HepG2 (cell line): Measurements from ENCODE around the gene ALKBH5. TPM values are rescaled to one million over a fixed set of nuclear protein-coding genes. Genes with fewer than 3 reads are reported as not detected.

ENCODE experiments used
- HMG20B ChIP-seq: conservative IDR thresholded peaks from 2 replicates; pipeline ENCODE4 v1.6.1; 2016; ENCODE audit warnings: missing genetic modification reagents, missing compliant biosample characterization
- HNF4A ChIP-seq: sonication (generic); formaldehyde crosslinking; IDR thresholded peaks from 2 replicates; pipeline ENCODE4 v1.4.0; 2020; ENCODE audit warnings: missing genetic modification reagents
- HNRNPLL ChIP-seq: fragments of 200-400 bp; formaldehyde crosslinking; IDR thresholded peaks from 2 replicates; pipeline ENCODE4 v1.6.1; 2017; ENCODE audit warnings: mild to moderate bottlenecking, low read depth, low read length; ENCODE audit not compliant: poor library complexity, severe bottlenecking
- KAT7 ChIP-seq: IDR thresholded peaks from 2 replicates; pipeline ENCODE4 v1.6.1; 2018; ENCODE audit warnings: borderline replicate concordance, missing compliant biosample characterization
- MTERF4 ChIP-seq: sonication (generic); formaldehyde crosslinking; IDR thresholded peaks from 2 replicates; pipeline ENCODE4 v1.8.0; 2023; ENCODE audit warnings: mild to moderate bottlenecking, missing genetic modification reagents
- NR2F1 ChIP-seq, 2 experiments: fragments of 450-650 bp in 1 of 2; formaldehyde crosslinking in 1 of 2; IDR thresholded peaks; 2 replicates each; pipeline versions ENCODE4 v1.5.0 to v1.6.1; 2016 to 2020; ENCODE audit warnings: mild to moderate bottlenecking in 1 of 2, missing compliant biosample characterization in 1 of 2, missing genetic modification reagents in 1 of 2, moderate library complexity in 1 of 2
- NR2F6 ChIP-seq, 2 experiments: IDR thresholded peaks; 2 replicates each; pipeline ENCODE4 v1.6.1; 2016; ENCODE audit warnings: antibody characterized with exemption in 1 of 2, mild to moderate bottlenecking in 1 of 2
- PPARG ChIP-seq: conservative IDR thresholded peaks from 2 replicates; pipeline ENCODE4 v1.6.1; 2016; ENCODE audit warnings: missing biosample characterization, missing genetic modification reagents
- RAD21 ChIP-seq: fragments of 450-650 bp; formaldehyde crosslinking; IDR thresholded peaks from 2 replicates; pipeline ENCODE4 v1.5.0; 2020; ENCODE audit warnings: mild to moderate bottlenecking
- RNF219 ChIP-seq: sonication (generic); formaldehyde crosslinking; IDR thresholded peaks from 2 replicates; pipeline ENCODE4 v1.5.0; 2020; ENCODE audit warnings: mild to moderate bottlenecking, missing genetic modification reagents
- RXRA ChIP-seq: sonication (generic); formaldehyde crosslinking; IDR thresholded peaks from 2 replicates; pipeline ENCODE4 v1.5.1; 2020; ENCODE audit warnings: missing genetic modification reagents
- SALL1 ChIP-seq: sonication (generic); formaldehyde crosslinking; IDR thresholded peaks from 2 replicates; pipeline ENCODE4 v1.8.0; 2022; ENCODE audit warnings: mild to moderate bottlenecking, missing genetic modification reagents
- SMC3 ChIP-seq: IDR thresholded peaks from 2 replicates; pipeline ENCODE4 v1.6.1; 2011; ENCODE audit warnings: low read length, improper control_type of control experiment
- THAP11 ChIP-seq: IDR thresholded peaks from 2 replicates; pipeline ENCODE4 v1.6.1; 2016; ENCODE audit warnings: missing biosample characterization, missing genetic modification reagents
- XRCC5 ChIP-seq: fragments of 200-400 bp; formaldehyde crosslinking; optimal IDR thresholded peaks from 2 replicates; pipeline ENCODE3; 2017; ENCODE audit warnings: mild to moderate bottlenecking, low read length
- ZNF207 ChIP-seq: fragments of 450-650 bp; IDR thresholded peaks from 2 replicates; pipeline ENCODE4 v1.6.1; 2016; ENCODE audit warnings: antibody characterized with exemption, borderline replicate concordance
- ZNF3 ChIP-seq: IDR thresholded peaks from 2 replicates; pipeline ENCODE4 v1.7.0; 2017; ENCODE audit warnings: inconsistent platforms
- ZNF503 ChIP-seq: sonication (generic); formaldehyde crosslinking; IDR thresholded peaks from 2 replicates; pipeline ENCODE4 v1.4.0; 2020; ENCODE audit warnings: missing genetic modification reagents
- ZNF710 ChIP-seq: sonication (generic); formaldehyde crosslinking; IDR thresholded peaks from 2 replicates; pipeline ENCODE4 v1.5.0; 2020; ENCODE audit warnings: mild to moderate bottlenecking, missing genetic modification reagents, borderline replicate concordance
- ZNF879 ChIP-seq: sonication (generic); formaldehyde crosslinking; IDR thresholded peaks from 2 replicates; pipeline ENCODE4 v1.8.1; 2023; ENCODE audit warnings: missing genetic modification reagents
- polyA plus RNA-seq, 8 experiments: library from polyadenylated mRNA; depleted of rRNA in 3 of 8; stranded (reverse) in 7 of 8; unstranded in 1 of 8; fragments of >200 nt; fragmentation: Illumina TruSeq in 4 of 8; extraction: Trizol in 4 of 8; gene quantifications; 2 replicates each; pipeline versions ENCODE4 v1.2.1 to v1.2.3, GENCODE V29; 2011 to 2016; ENCODE audit warnings: low read depth in 4 of 8, missing spikeins in 1 of 8, mixed read lengths in 1 of 8; ENCODE audit not compliant: insufficient read depth in 1 of 8
- total RNA-seq, 5 experiments: library from RNA; depleted of rRNA; stranded (reverse); fragments of >200 nt; fragmentation: Illumina TruSeq; extraction: Trizol; gene quantifications; 2 replicates each; pipeline ENCODE4 v1.2.3, GENCODE V29; 2016; ENCODE audit warnings: low read depth in 1 of 5

Gene ALKBH5
- total and polyA plus RNA-seq, 2 of the 13 experiments (the other 11 are each of a cell fraction or from before 2014, with no cell fraction given), result 68.9 to 76.9 TPM

GRCh38 chr17:18217412-18218015 lies 33.9 kb downstream of the ALKBH5 start (continued):
- no peak for TF ChIP-seq ZNF503 (CRISPR knock-in tag)
- 0 out of 2 replicates have a peak, but pooled peaks have one; percentile 28 for TF ChIP-seq SALL1 (CRISPR knock-in tag)
- no peak for TF ChIP-seq ZNF207
- 0 out of 2 replicates have a peak, but pooled peaks have one; percentile 19 for TF ChIP-seq THAP11
- peak in 1 of 2 experiments; percentile 35; a peak in 1 of 4 replicates for TF ChIP-seq NR2F1 (CRISPR knock-in tag; IDR thresholded peaks at IDR 0.05)
- TF ChIP-seq ZNF879 (CRISPR knock-in tag), result no peak
- no peak for TF ChIP-seq HNF4A (CRISPR knock-in tag)
- TF ChIP-seq XRCC5, result peak; percentile 46
- TF ChIP-seq RNF219 (CRISPR knock-in tag), result no peak
- no peak for TF ChIP-seq PPARG (CRISPR knock-in tag)
- TF ChIP-seq NR2F6 (IDR thresholded peaks at IDR 0.05), result no peak
- peak; percentile 43; the same call in 1 of the 2 replicates for TF ChIP-seq NR2F6 (CRISPR knock-in tag; IDR thresholded peaks at IDR 0.05)
- TF ChIP-seq RXRA, result no peak
- TF ChIP-seq SMC3, result peak; percentile 61; the same call in 1 of the 2 replicates
- no peak for TF ChIP-seq KAT7 (CRISPR knock-in tag)
- TF ChIP-seq RAD21 (CRISPR knock-in tag), result peak; percentile 81
- no peak for TF ChIP-seq HNRNPLL
- TF ChIP-seq HMG20B, result no peak
- no peak for TF ChIP-seq ZNF3 (CRISPR knock-in tag)
- no peak for TF ChIP-seq MTERF4 (CRISPR knock-in tag)
- no peak for TF ChIP-seq ZNF710 (CRISPR knock-in tag)
